Measurements from ENCODE around the gene CNGA3. TPM values are rescaled to one million over a fixed set of nuclear protein-coding genes. Genes with fewer than 3 reads are reported as not detected.
"Not testable (repeated sequence)": the region's sequence is repeated elsewhere in the genome, so short reads cannot be mapped to it uniquely, and the experiment has no call there.

Gene CNGA3
- polyA plus RNA-seq, 1 donor from 2014 or later, result not detected

GRCh38 chr2:98391581-98392270 is 45.5 kb downstream of the CNGA3 start:
- no peak overlapping the region for H3K27ac Mint-ChIP-seq
- H3K27me3 Mint-ChIP-seq, result peaks cover 20% of the 10 kb centered on the region
- H3K4me3 Mint-ChIP-seq, result peak overlapping the region in 1 of 4 donors; percentile 59
- no peaks in the 10 kb centered on the region for H3K9me3 Mint-ChIP-seq
- H3K4me1 Mint-ChIP-seq, result no peaks in the 10 kb centered on the region
- no peaks in the 10 kb centered on the region for H3K36me3 Mint-ChIP-seq

- H3K27ac Mint-ChIP-seq, result no peak overlapping the region
- peaks cover 0 to 1% (median 0%) of the 10 kb centered on the region in 3 donors for H3K9me3 Mint-ChIP-seq
- no peaks in the 10 kb centered on the region for H3K4me1 Mint-ChIP-seq
- no peaks in the 10 kb centered on the region for H3K36me3 Mint-ChIP-seq
- peaks cover 19% of the 10 kb centered on the region for H3K27me3 Mint-ChIP-seq
- no peak overlapping the region for H3K4me3 Mint-ChIP-seq
Observed at GRCh38 chr2:98393354-98393753, 47.1 kb downstream of the CNGA3 start.

DNA sequence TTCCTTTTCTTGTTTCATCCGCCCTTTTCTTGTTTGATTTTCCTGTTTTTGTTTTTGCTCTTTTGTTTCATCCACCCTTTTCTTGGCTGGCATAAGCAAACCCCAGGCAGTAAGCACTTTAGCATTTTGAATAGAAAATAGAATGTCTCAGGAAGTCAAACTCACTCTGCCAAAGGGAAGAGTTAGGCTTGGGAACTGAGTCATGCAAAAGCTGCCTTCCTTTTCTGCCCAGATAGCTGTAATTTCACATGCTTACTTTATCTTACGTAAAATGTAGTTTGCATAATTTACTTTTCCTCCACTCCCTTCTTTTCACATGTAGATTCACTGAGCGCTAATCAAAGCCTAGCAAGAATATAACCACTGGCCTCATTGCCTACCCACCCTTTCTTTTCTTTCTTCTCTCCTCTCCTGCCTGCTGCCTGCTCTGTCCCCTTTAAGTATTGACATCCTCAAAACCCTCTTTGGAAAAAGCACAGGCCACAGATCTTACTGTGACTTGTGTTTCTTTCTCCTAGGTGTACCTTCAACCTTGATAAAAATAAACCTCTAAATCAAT is 48.4 kb downstream of the CNGA3 start:
- H3K27ac Mint-ChIP-seq, result no peak overlapping the region
- peaks cover 19% of the 10 kb centered on the region for H3K27me3 Mint-ChIP-seq
- no peak overlapping the region for H3K4me3 Mint-ChIP-seq
- no peaks in the 10 kb centered on the region for H3K4me1 Mint-ChIP-seq
- H3K36me3 Mint-ChIP-seq, result no peaks in the 10 kb centered on the region
- peaks cover 0 to 1% (median 0%) of the 10 kb centered on the region in 3 donors for H3K9me3 Mint-ChIP-seq

DNA sequence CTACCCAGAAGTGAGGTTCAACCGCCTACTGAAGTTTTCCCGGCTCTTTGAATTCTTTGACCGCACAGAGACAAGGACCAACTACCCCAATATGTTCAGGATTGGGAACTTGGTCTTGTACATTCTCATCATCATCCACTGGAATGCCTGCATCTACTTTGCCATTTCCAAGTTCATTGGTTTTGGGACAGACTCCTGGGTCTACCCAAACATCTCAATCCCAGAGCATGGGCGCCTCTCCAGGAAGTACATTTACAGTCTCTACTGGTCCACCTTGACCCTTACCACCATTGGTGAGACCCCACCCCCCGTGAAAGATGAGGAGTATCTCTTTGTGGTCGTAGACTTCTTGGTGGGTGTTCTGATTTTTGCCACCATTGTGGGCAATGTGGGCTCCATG is 49.7 kb downstream of the CNGA3 start:
- no peak overlapping the region for H3K27ac Mint-ChIP-seq
- no peak overlapping the region for H3K4me3 Mint-ChIP-seq
- H3K9me3 Mint-ChIP-seq, result peaks cover 0 to 1% (median 0%) of the 10 kb centered on the region in 3 donors
- no peaks in the 10 kb centered on the region for H3K36me3 Mint-ChIP-seq
- H3K27me3 Mint-ChIP-seq, result peaks cover 21% of the 10 kb centered on the region
- H3K4me1 Mint-ChIP-seq, result no peaks in the 10 kb centered on the region

DNA sequence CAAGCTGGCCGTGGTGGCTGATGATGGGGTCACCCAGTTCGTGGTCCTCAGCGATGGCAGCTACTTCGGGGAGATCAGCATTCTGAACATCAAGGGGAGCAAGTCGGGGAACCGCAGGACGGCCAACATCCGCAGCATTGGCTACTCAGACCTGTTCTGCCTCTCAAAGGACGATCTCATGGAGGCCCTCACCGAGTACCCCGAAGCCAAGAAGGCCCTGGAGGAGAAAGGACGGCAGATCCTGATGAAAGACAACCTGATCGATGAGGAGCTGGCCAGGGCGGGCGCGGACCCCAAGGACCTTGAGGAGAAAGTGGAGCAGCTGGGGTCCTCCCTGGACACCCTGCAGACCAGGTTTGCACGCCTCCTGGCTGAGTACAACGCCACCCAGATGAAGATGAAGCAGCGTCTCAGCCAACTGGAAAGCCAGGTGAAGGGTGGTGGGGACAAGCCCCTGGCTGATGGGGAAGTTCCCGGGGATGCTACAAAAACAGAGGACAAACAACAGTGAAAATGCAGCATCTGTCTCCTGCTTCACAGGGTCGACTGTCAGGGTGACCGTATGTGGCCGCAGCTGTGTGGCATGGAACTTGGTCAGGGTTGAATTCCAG is 50.6 kb downstream of the CNGA3 start:
- no peaks in the 10 kb centered on the region for H3K4me1 Mint-ChIP-seq
- peaks cover 0 to 1% (median 0%) of the 10 kb centered on the region in 3 donors for H3K9me3 Mint-ChIP-seq
- H3K27me3 Mint-ChIP-seq, result peaks cover 19% of the 10 kb centered on the region
- no peak overlapping the region for H3K4me3 Mint-ChIP-seq
- H3K36me3 Mint-ChIP-seq, result no peaks in the 10 kb centered on the region
- no peak overlapping the region for H3K27ac Mint-ChIP-seq

DNA sequence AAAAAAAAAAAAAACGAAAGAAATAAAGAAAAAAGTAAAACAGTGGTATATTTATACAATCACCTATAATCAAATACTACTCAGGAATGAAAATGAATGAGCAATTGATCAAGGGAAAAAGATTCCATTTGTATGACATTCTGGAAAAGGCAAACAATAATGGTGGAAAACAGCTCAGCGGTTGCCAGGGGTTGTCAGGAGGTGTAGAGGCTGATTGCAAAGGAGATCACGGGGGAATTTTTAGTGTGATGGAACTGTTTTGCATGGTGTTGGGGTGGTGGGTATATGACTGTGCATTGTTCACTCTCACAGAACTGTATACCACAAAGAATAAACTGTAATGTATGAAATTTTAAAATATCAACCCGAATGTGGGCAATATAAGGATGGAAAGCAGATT is 52.9 kb downstream of the CNGA3 start:
- Mint-ChIP-seq H3K27ac (no peak overlapping the region), H3K27me3 (peaks cover 19% of the 10 kb centered on the region), H3K4me1 (no peaks in the 10 kb centered on the region), H3K4me3 (no peak overlapping the region), H3K9me3 (peaks cover 0 to 1% (median 0%) of the 10 kb centered on the region in 3 donors), H3K36me3 (no peaks in the 10 kb centered on the region)

DNA sequence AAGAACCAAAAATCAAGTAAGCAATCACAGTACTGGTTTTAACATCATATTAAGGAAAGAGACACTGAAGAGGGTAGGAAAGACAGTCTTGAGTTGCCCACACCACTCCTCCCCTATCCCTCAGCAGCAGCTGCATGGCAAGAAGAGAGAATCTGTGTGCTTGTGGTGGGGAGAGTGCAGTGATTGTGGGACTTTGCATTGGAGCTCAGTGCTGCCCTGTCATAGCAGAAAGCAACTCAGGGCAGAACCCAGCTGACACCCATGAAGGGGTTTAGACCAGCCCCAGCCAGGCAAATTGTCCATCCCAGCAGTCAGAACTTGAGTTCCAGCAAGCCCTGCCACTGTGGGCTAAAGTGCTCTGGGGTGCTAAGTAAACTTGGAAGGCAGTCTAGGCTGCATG is 57.6 kb downstream of the CNGA3 start:
- peaks cover 5% of the 10 kb centered on the region for H3K27me3 Mint-ChIP-seq
- H3K4me1 Mint-ChIP-seq, result no peaks in the 10 kb centered on the region
- H3K36me3 Mint-ChIP-seq, result no peaks in the 10 kb centered on the region
- H3K4me3 Mint-ChIP-seq, result no peak overlapping the region
- no peaks in the 10 kb centered on the region for H3K9me3 Mint-ChIP-seq
- no peak overlapping the region for H3K27ac Mint-ChIP-seq

DNA sequence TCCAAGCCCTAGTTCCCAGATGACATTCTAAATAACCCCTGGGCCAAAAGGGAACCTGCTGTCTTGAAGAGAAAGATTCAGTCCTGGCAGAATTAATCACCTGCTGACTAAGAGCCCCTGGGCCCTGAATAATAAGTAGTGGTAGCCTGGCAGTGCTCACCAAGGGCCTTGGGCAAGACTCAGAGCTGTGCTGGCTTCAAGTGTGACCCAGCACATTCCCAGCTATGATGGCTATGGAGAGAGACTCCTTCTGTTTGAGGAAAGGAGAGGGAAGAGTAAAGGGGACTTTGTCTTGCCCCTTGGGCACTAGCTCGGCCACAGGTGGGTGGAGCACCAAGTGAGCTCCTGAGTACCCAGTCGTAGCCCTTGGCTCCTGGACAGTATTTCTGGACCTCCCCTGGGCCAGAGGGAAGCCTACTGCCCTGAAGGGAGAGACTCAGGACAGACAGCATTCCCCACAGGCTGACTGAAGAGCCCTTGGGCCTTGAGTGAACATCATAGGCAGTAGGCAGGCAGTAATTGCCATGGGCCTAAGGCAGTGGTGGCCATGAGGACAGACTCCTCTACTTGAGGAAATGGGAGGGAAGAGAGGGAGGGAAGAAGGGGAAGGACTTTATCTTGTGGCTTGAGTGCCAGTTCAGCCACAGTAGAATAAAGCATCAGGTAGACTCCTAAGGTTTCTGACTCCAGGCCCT is 58.4 kb downstream of the CNGA3 start:
- no peak overlapping the region for H3K27ac Mint-ChIP-seq
- no peak overlapping the region for H3K4me3 Mint-ChIP-seq
- H3K36me3 Mint-ChIP-seq, result no peaks in the 10 kb centered on the region

DNA sequence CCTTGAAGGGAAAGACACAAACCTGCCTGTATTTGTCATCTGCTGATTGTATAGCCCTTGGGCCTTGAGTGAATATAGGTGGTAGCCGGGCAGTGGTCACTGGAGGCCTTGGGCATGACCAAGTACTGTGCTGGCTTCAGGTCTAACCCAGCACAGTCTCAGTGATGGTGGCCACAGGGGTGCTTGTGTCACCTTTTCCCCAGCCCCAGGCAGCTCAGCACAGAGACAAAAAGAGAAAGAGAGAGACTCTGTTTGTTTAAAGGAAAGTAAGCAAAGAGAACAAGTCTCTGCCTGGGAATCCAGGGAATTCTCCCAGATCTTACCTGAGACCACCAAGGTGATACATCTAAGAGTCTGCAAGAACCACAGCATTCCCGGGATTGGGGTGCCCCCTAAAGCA is 59.0 kb downstream of the CNGA3 start:
- no peaks in the 10 kb centered on the region for H3K4me1 Mint-ChIP-seq
- no peaks in the 10 kb centered on the region for H3K9me3 Mint-ChIP-seq
- H3K27ac Mint-ChIP-seq, result no peak overlapping the region
- peaks cover 2% of the 10 kb centered on the region for H3K36me3 Mint-ChIP-seq
- no peak overlapping the region for H3K4me3 Mint-ChIP-seq
- peaks cover 5% of the 10 kb centered on the region for H3K27me3 Mint-ChIP-seq

More for the DNA sequence above, 58.4 kb downstream of the CNGA3 start:
- no peaks in the 10 kb centered on the region for H3K4me1 Mint-ChIP-seq
- H3K27me3 Mint-ChIP-seq, result peaks cover 5% of the 10 kb centered on the region
- H3K9me3 Mint-ChIP-seq, result no peaks in the 10 kb centered on the region

- Mint-ChIP-seq H3K27me3 (peaks cover 2% of the 10 kb centered on the region), H3K4me1 (peaks cover 0 to 5% (median 1%) of the 10 kb centered on the region in 3 donors), H3K4me3 (no peak overlapping the region), H3K9me3 (no peaks in the 10 kb centered on the region), H3K36me3 (peaks cover 3% of the 10 kb centered on the region), H3K27ac (no peak overlapping the region)
Observed at GRCh38 chr2:98408155-98408554, 61.9 kb downstream of the CNGA3 start.

- no peaks in the 10 kb centered on the region for H3K27me3 Mint-ChIP-seq
- H3K36me3 Mint-ChIP-seq, result peaks cover 6% of the 10 kb centered on the region
- H3K4me3 Mint-ChIP-seq, result no peak overlapping the region
- H3K4me1 Mint-ChIP-seq, result peaks cover 0 to 5% (median 1%) of the 10 kb centered on the region in 3 donors
- H3K9me3 Mint-ChIP-seq, result peaks cover 0 to 5% (median 0%) of the 10 kb centered on the region in 3 donors
- H3K27ac Mint-ChIP-seq, result no peak overlapping the region
Observed at GRCh38 chr2:98412751-98413458, 66.6 kb downstream of the CNGA3 start.

DNA sequence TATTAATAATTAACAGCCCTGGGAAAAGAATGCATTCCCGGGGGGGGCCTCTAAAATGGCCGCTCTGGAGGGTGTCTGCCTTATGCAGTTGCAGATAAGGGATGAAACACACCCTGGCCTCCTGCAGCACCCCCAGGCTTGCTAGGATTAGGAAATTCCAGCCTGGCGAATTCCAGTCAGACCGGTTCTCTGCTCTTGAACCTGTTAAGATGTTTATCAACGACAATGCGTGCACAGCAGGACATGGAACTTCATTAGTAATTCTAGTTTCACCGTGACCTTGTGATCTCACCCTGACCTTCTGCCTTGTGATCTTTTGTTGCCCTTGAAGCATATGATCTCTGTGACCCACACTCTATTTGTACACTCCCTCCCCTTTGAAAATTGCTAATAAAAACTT is 68.0 kb downstream of the CNGA3 start:
- not testable (repeated sequence) for H3K27me3 Mint-ChIP-seq, H3K9me3 Mint-ChIP-seq, H3K4me3 Mint-ChIP-seq, H3K36me3 Mint-ChIP-seq, H3K4me1 Mint-ChIP-seq, H3K27ac Mint-ChIP-seq

GRCh38 chr2:98415719-98416248 is 69.5 kb downstream of the CNGA3 start:
- not testable (repeated sequence) for H3K9me3 Mint-ChIP-seq, H3K27ac Mint-ChIP-seq, H3K4me3 Mint-ChIP-seq, H3K36me3 Mint-ChIP-seq, H3K4me1 Mint-ChIP-seq, H3K27me3 Mint-ChIP-seq

DNA sequence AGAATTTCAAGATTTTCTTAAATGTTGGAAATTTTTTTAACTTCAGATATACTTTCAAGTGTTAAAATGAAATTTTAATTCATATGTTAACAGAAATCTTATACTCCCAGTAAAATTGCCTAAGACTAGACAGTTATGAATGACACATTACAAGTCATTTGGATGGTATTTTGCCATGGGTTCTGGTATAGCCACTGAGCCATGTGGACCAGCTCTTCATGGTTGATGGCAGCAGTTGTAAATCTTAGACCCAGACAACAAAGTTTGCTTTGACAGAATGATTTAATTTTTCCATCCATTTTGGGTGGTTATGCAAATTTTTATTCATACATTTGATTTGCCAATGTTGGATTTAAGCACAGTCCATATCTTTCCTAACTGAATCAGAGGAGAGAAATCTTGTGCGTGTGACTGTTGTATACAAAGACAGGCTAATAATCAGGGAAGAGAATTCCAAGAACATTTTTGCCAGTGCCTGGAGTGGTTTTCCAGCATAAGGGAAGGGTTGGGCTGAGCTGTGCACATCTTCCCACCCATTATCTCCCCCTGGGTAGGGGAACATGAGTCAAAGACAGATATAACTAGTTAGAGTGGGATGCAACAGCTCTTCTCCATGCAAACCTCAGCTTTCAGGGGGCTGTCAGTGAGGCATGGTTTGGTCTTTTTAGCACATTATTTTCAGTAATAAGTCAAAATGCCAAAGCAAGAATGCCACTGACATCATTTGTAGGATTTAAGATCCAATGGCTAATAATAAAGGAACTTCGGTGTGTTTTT is 70.3 kb downstream of the CNGA3 start:
- H3K36me3 Mint-ChIP-seq, result peaks cover 4% of the 10 kb centered on the region
- H3K4me3 Mint-ChIP-seq, result no peak overlapping the region
- H3K27ac Mint-ChIP-seq, result no peak overlapping the region
- H3K27me3 Mint-ChIP-seq, result no peaks in the 10 kb centered on the region
- peaks cover 2 to 5% (median 4%) of the 10 kb centered on the region in 3 donors for H3K9me3 Mint-ChIP-seq
- H3K4me1 Mint-ChIP-seq, result peaks cover 0 to 5% (median 1%) of the 10 kb centered on the region in 3 donors
